Activated CD4-positive, alpha-beta T cell treated with anti-CD3 and anti-CD28 coated beads for 36 hours (primary cell): Measurements from ENCODE around the gene DEDD2. TPM values are rescaled to one million over a fixed set of nuclear protein-coding genes. Genes with fewer than 3 reads are reported as not detected.

Experiments
- ATAC-seq: fragments of 200-7000 bp; cut with Tn5 transposase; one replicate; pipeline ENCODE4 v1.10.0; 2021; ENCODE audit warnings: mild to moderate bottlenecking, moderate library complexity
- CTCF ChIA-PET: fragments of 350-600 bp; sonication (Branson Sonifier 250); formaldehyde crosslinking; loops from one replicate; lab custom pipeline; 2021; ENCODE audit warnings: antibody characterized with exemption; lab: Charles Lee
- POLR2A ChIA-PET: fragments of 350-600 bp; sonication (Branson Sonifier 250); formaldehyde crosslinking; loops from one replicate; lab custom pipeline; 2021; ENCODE audit warnings: antibody characterized with exemption, inconsistent platforms; lab: Charles Lee
- DNase-seq: peaks from one replicate; pipeline ENCODE4 v3.0.0-alpha.2; 2020
- H3K27ac Mint-ChIP-seq: one replicate; pipeline ENCODE4 v1.8.0; 2021; ENCODE audit warnings: mixed read lengths
- H3K27me3 Mint-ChIP-seq: one replicate; pipeline ENCODE4 v1.8.0; 2021; ENCODE audit warnings: mixed read lengths
- H3K36me3 Mint-ChIP-seq: one replicate; pipeline ENCODE4 v1.8.0; 2021; ENCODE audit warnings: low read depth, mixed read lengths
- H3K4me1 Mint-ChIP-seq: one replicate; pipeline ENCODE4 v1.8.0; 2021; ENCODE audit warnings: mixed read lengths
- H3K4me3 Mint-ChIP-seq: one replicate; pipeline ENCODE4 v1.8.0; 2021; ENCODE audit warnings: mild to moderate bottlenecking, moderate library complexity, mixed read lengths
- H3K9me3 Mint-ChIP-seq: one replicate; pipeline ENCODE4 v1.8.0; 2021; ENCODE audit warnings: low read depth, mixed read lengths
- intact Hi-C, 2 experiments: fragments of 100-400 bp; cut with DNase I in 1 of 2; cut with micrococcal nuclease in 1 of 2; formaldehyde crosslinking; loops; one replicate each; pipeline versions ENCODE4 v1.14.2 to v1.15.1; 2022 to 2024; cut with DNase I, micrococcal nuclease
- total RNA-seq, 2 experiments: library from RNA; stranded (reverse); gene quantifications; one replicate each; pipeline ENCODE4 v1.2.3, GENCODE V29; 2021

Gene DEDD2
- total RNA-seq, 2 experiments from 2014 or later, result 25.9 to 27.3 TPM

DNA sequence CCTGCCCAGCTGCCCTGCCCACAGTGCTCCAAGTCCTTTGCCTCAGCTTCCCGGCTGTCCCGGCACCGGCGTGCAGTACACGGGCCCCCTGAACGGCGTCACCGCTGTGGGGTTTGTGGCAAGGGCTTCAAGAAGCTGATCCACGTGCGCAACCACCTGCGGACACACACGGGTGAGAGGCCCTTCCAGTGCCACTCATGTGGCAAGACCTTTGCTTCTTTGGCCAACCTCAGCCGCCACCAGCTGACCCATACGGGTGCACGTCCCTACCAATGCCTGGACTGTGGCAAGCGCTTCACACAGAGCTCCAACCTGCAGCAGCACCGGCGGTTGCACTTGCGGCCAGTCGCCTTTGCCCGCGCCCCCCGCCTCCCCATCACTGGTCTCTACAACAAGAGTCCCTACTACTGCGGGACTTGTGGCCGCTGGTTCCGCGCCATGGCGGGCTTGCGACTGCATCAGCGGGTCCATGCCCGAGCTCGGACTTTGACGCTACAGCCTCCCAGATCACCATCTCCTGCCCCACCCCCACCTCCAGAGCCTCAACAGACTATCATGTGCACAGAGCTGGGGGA is 8.3 kb upstream of the DEDD2 start:
- Mint-ChIP-seq H3K4me1 (peaks cover 34% of the 10 kb centered on the region), H3K27ac (no peak overlapping the region), H3K36me3 (peaks cover 41% of the 10 kb centered on the region), H3K27me3 (no peaks in the 10 kb centered on the region), H3K4me3 (no peak overlapping the region), H3K9me3 (no peaks in the 10 kb centered on the region)
- ChIA-PET POLR2A (no interaction called here), CTCF (interaction anchor here (0.6 to 1.2 kb wide), 3 partner anchors 53 to 367 kb away, joined by 3 read pairs; no protein-coding TSS in a partner anchor)
- intact Hi-C loops, result no loop called here
- no peak for ATAC-seq
- no peak for DNase-seq

DNA sequence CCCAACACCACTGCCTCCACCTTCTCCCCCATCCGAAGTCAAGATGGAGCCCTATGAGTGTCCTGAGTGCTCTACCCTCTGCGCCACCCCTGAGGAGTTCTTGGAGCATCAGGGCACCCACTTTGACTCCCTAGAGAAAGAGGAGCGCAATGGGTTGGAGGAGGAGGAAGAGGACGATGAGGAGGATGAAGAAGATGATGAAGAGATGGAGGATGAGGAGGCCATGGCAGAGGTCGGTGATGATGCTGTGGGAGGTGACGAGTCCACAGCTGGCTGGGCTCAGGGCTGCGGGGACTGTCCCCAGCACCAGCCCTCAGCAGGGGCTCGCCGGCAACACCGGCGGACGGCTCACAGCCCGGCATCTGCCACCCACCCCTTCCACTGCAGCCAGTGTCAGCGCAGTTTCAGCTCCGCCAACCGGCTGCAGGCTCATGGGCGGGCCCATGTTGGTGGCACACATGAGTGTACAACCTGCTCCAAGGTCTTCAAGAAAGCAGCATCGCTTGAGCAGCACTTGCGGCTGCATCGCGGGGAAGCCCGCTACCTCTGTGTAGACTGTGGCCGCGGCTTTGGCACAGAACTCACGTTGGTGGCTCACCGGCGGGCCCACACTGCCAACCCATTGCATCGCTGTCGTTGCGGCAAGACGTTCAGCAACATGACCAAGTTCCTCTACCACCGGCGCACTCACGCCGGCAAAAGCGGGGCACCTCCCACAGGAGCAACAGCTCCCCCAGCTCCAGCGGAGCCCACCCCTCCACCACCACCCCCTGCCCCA is 7.7 kb upstream of the DEDD2 start:
- CTCF ChIA-PET, result interaction anchor here (1.2 to 1.3 kb wide), 2 partner anchors 17 to 54 kb away, joined by 3 read pairs; partner anchors contain the start of gene GSK3A
- no peak for DNase-seq

DNA sequence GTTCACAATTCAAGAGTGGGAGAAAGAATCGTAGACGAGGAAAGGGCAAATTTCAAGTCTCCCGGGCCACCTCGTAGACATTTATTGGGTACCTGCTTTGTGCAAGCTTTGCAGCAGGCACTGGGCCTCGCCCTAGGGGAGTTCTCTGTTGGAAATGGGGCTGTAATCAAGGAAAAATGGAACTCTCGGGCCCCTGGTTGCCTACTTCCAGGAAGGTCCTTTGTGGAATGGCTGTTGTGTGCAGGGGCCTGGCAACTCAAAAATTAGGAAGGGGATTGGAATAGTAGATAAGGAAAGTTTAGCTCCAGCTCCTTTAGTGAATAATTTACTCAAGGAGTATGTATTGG is 3.2 kb upstream of the DEDD2 start:
- no peak for DNase-seq
- CTCF ChIA-PET, result interaction anchor here (0.6 to 1.9 kb wide), 6 partner anchors 12 to 1524 kb away, joined by 3 to 7 read pairs (median 4); partner anchors contain the start of gene GSK3A
- H3K27me3 Mint-ChIP-seq, result no peaks in the 10 kb centered on the region
- peaks cover 44% of the 10 kb centered on the region for H3K4me1 Mint-ChIP-seq
- POLR2A ChIA-PET, result interaction anchor here (0.5 to 2.4 kb wide), 2 partner anchors 9 to 22 kb away, joined by 4 to 16 read pairs; partner anchors contain the start of gene GSK3A
- peak overlapping the region; percentile 85 for H3K4me3 Mint-ChIP-seq
- peaks cover 24% of the 10 kb centered on the region for H3K36me3 Mint-ChIP-seq
- H3K9me3 Mint-ChIP-seq, result no peaks in the 10 kb centered on the region
- H3K27ac Mint-ChIP-seq, result peak overlapping the region; percentile 90
- ATAC-seq, result no peak
- intact Hi-C loops, result loop anchor here (1.0 kb wide), 4 partner anchors 22 to 105 kb away; partner anchors contain the start of genes GSK3A (in 2 of the 2) and MEGF8 (in 2 of the 2)

More for the DNA sequence above, 7.7 kb upstream of the DEDD2 start:
- H3K27ac Mint-ChIP-seq, result no peak overlapping the region
- peaks cover 44% of the 10 kb centered on the region for H3K36me3 Mint-ChIP-seq
- H3K9me3 Mint-ChIP-seq, result no peaks in the 10 kb centered on the region
- H3K4me1 Mint-ChIP-seq, result peaks cover 36% of the 10 kb centered on the region
- intact Hi-C loops, result no loop called here
- H3K27me3 Mint-ChIP-seq, result no peaks in the 10 kb centered on the region
- no peak overlapping the region for H3K4me3 Mint-ChIP-seq
- no peak for ATAC-seq
- POLR2A ChIA-PET, result no interaction called here

DNA sequence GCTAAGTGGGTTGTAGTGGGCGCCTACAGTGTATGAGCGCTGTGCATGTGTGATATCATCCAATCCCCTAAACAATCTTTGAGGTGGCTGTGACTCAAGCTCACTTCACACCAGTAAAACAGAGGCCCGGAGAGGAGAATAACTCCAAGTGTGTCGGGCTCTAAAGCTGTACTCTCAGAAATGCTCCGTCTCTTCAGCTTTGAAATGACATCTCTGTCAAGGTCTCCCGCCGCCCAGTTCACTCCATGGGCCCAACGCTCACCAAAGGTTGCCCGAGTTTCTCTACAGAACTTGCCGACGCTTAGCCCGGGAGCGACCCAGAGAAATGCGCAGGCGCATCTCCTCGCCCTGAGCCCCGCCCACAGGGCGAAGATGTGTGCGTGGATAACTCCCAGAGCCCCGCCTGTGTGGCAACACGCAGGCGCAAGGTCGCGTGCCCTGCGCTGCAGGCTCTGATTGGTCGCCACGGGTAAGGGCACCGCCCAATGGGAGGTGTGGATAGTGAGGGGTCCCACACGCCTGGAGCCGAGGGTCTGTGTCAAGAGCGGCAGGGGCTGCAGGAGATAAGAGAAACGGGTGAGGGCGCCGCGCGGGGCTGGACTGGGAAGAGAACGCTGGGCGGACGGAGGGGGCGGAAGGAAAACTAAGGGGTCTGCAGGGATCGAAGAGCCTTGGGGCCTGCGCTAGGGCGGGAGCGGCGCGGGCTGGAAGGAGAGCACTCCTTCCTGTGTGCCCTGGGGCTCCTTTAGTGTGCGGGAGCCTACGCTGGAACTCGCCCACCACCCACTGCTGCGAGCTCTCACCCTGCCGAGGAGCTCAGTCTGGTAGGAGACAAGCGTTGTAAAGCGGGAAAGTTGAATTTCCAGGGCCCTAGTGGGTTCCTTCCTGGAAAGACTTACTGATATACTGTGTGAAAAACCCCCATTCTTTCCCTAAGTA is 2.6 kb upstream of the DEDD2 start, which contains the start of gene ZNF526:
ZNF526 (plus strand) TSS at position 501 of the 939 bp plus-strand sequence. CDS start 4,092 bp downstream, outside the sequence.
- ATAC-seq, result peak; percentile 83
- Mint-ChIP-seq H3K4me1 (peaks cover 50% of the 10 kb centered on the region), H3K9me3 (no peaks in the 10 kb centered on the region), H3K27ac (peak within 1 kb of the TSS; percentile 90), H3K36me3 (peaks cover 27% of the 10 kb centered on the region), H3K27me3 (no peaks in the 10 kb centered on the region), H3K4me3 (peak within 1 kb of the TSS; percentile 85)
- POLR2A ChIA-PET, result interaction anchor here (0.5 to 2.4 kb wide), 4 partner anchors 8 to 256 kb away, joined by 3 to 16 read pairs (median 6); partner anchors contain the start of gene GSK3A
- CTCF ChIA-PET, result interaction anchor here (0.6 to 1.9 kb wide), 9 partner anchors 13 to 1523 kb away, joined by 3 to 7 read pairs (median 4); partner anchors contain the start of genes GSK3A and POU2F2
- intact Hi-C loops, result loop anchor here (1.0 to 10.0 kb wide), 6 partner anchors 22 to 1242 kb away; partner anchors contain the start of genes GSK3A (in 2 of the 2), MEGF8 (in 2 of the 2) and ARHGEF1 (in 1 of the 2)
- DNase-seq, result peak; percentile 98

DNA sequence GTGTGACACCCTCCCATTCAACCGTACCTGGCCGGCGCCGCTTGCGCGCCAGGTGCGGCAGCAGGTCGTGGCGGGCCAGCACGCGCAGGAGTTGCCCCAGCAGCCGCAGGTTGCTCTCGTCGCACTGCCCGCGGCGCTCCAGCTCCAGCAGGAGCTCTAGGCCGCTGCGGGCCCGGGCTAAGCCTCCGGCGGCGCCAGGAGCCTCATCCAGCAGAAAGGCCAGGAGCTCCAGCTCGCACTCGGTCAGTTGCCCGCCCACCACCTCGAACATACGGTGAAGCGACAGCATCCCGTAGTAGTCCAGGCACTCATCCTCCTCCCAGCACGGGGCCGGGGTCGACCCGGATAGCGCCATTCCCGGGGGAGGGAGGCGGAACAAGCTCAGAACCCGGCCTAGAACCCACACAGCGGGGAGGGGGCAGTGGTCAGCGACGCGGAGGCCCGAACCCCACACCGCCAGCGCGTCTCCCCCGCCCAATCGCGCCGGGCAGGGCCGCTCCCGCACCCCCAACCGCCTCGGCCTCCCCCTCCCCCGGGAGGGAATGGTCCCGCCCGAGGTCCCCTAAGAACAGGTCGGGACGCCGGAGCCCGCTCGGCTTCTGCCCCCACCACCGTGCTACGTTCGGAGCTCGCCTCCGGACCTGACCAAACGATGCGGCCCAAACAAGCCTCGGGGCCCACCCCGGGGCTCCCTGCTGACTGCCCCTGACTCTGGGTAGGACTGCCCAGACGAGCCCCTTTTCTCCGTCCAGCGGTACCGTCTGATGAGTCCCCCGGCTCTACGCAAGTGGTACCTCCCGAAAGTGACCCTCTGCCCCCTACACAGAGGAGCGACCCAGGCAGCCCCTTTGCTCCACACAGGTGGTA is 591 bp downstream of the DEDD2 start:
- intact Hi-C loops, result loop anchor here (1.0 to 10.0 kb wide), 16 partner anchors 18 to 1245 kb away; partner anchors contain the start of genes POU2F2 (in 2 of the 2), ARHGEF1 (in 1 of the 2), MEGF8 (in 1 of the 2) and PAFAH1B3 (in 1 of the 2)
- ATAC-seq (no peak), DNase-seq (peak; percentile 58)
- H3K4me3 Mint-ChIP-seq, result peak overlapping the region; percentile 85
- no peaks in the 10 kb centered on the region for H3K27me3 Mint-ChIP-seq
- CTCF ChIA-PET, result interaction anchor here (0.6 to 1.8 kb wide), 8 partner anchors 19 to 438 kb away, joined by 3 to 4 read pairs (median 4); no protein-coding TSS in a partner anchor
- POLR2A ChIA-PET, result interaction anchor here (0.5 to 1.5 kb wide), 2 partner anchors 26 to 114 kb away, joined by 3 to 4 read pairs; partner anchors contain the start of gene GSK3A
- H3K27ac Mint-ChIP-seq, result peak overlapping the region; percentile 90
- H3K9me3 Mint-ChIP-seq, result no peaks in the 10 kb centered on the region
- peaks cover 67% of the 10 kb centered on the region for H3K4me1 Mint-ChIP-seq
- peaks cover 39% of the 10 kb centered on the region for H3K36me3 Mint-ChIP-seq

DNA sequence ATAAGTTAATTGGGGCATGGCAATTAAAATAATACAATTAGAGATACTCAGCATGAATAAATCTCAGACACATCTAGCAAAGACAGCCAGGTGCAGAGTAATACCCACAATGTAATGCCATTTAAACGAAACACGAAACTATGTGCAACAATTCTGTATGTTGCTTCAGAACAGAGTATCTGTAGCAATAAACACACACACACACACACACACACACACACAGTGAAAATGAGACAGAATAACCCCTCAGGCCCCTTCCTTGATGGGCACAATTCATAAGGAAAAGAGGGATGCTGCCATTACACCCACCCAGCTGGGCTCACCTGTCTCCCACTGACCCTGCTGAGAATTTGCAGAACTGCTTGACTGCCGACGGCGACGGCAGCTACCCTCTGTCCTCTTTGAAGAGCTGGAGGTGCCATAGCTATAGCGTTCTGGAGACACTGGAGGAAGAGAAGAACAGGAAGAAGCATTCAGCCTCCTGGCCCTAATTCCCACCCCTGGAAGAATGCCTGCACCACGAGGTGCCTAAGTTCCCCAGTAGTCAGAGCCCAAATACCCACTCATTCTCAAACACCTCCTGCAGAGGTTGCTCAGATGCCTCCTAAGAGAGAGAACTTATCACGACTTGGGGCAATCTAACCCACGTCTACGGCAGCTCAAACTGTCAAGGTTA is 2.5 kb downstream of the DEDD2 start:
- no peak for ATAC-seq
- H3K9me3 Mint-ChIP-seq, result no peaks in the 10 kb centered on the region
- H3K4me3 Mint-ChIP-seq, result peak overlapping the region; percentile 85
- DNase-seq, result no peak
- H3K36me3 Mint-ChIP-seq, result peaks cover 36% of the 10 kb centered on the region
- H3K4me1 Mint-ChIP-seq, result peaks cover 60% of the 10 kb centered on the region
- ChIA-PET CTCF (interaction anchor here (0.7 to 2.1 kb wide), 5 partner anchors 9 to 82 kb away, joined by 3 to 12 read pairs (median 4); partner anchors contain the start of gene POU2F2), POLR2A (interaction anchor here (0.6 to 0.7 kb wide), 3 partner anchors 28 to 99 kb away, joined by 3 to 4 read pairs (median 3); partner anchors contain the start of gene GSK3A)
- intact Hi-C loops, result loop anchor here in 1 of 2 experiments (5.0 to 10.0 kb wide), 2 partner anchors 330 to 1247 kb away; partner anchors contain the start of gene ARHGEF1
- peak overlapping the region; percentile 27 for H3K27ac Mint-ChIP-seq
- H3K27me3 Mint-ChIP-seq, result no peaks in the 10 kb centered on the region

DNA sequence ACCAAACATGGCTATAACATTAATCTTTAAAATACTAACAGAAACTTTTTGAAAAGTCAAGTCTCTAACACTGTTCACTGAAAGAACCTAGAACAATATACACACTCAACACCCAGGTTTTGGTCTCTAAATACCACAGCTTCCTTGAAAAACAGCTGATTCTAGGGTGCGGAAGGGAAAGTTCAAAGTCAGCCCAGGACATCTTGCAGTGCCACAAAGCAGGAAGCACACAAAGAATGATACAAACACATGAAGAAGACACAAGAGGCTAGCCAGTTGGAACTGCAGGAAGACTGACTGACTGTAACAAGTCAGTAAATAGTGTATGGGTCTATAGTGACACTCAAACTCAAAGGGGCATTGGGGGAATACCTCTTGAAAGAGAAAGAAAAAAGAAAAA is 4.6 kb downstream of the DEDD2 start:
- Mint-ChIP-seq H3K27me3 (no peaks in the 10 kb centered on the region), H3K36me3 (peaks cover 53% of the 10 kb centered on the region), H3K27ac (peak overlapping the region; percentile 66), H3K4me1 (peaks cover 50% of the 10 kb centered on the region), H3K4me3 (no peak overlapping the region), H3K9me3 (no peaks in the 10 kb centered on the region)
- ChIA-PET CTCF (no interaction called here), POLR2A (no interaction called here)
- ATAC-seq, result no peak
- DNase-seq, result no peak
- intact Hi-C loops, result loop anchor here in 1 of 2 experiments (10.0 kb wide), 1 partner anchor 328 kb away; the partner anchor contains the start of gene ARHGEF1

DNA sequence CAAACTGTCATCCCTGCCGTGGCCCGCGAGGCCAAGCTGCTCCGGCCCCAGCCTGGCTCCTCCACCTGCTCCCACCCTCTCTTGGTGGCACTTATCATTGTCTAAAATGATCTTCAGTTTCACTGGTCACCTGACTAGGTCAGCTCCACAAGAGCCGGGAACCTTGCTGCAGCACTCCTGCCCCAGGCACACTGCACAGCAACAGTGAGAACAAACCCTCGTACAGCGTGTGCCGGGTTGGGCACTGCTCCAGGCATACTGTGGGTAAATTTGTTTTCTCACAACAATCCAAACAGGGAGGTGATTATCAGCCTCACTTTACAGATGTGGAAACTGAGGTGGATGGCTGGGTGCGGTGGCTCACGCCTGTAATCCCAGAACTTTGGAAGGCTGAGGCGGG is 8.9 kb downstream of the DEDD2 start:
- intact Hi-C loops, result no loop called here
- H3K9me3 Mint-ChIP-seq, result no peaks in the 10 kb centered on the region
- ChIA-PET POLR2A (no interaction called here), CTCF (no interaction called here)
- peaks cover 50% of the 10 kb centered on the region for H3K36me3 Mint-ChIP-seq
- no peak overlapping the region for H3K4me3 Mint-ChIP-seq
- no peaks in the 10 kb centered on the region for H3K27me3 Mint-ChIP-seq
- peak overlapping the region; percentile 33 for H3K27ac Mint-ChIP-seq
- DNase-seq (no peak), ATAC-seq (no peak)
- H3K4me1 Mint-ChIP-seq, result peaks cover 52% of the 10 kb centered on the region

DNA sequence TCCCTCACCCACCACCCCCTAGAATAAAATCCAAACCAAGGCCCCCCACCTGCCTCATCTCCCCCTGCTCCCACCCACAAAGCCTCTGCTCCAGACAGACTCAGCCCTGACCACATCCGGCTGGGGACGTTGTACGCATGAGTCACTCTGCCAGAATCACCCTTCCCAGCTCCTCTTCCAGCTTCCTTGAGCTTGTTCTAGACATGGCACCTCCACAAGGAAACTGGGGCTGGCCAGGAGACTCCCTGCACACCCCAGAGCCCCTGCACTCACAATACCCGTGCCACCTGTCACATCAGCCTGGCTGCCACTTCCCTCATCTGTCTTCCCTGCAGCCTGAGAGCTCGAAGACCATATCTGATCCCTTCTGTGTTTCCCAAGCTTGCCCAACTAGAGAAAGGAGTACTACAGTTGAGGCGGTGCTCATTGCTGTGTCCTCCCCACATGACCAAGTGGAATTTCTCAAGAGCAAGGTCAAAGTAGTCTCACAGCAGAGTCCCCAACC is 9.7 kb downstream of the DEDD2 start:
- intact Hi-C loops, result no loop called here
- DNase-seq, result no peak
- Mint-ChIP-seq H3K27me3 (no peaks in the 10 kb centered on the region), H3K4me3 (no peak overlapping the region), H3K4me1 (peaks cover 50% of the 10 kb centered on the region), H3K36me3 (peaks cover 48% of the 10 kb centered on the region), H3K27ac (peak overlapping the region; percentile 74), H3K9me3 (no peaks in the 10 kb centered on the region)
- CTCF ChIA-PET, result interaction anchor here (0.6 to 1.5 kb wide), 2 partner anchors 20 to 62 kb away, joined by 3 to 4 read pairs; no protein-coding TSS in a partner anchor
- POLR2A ChIA-PET, result no interaction called here
- ATAC-seq, result peak; percentile 61
